GM08714 (cell line): ENCODE data around the gene ZNF480.
"Not testable (repeated sequence)": the region's sequence is repeated elsewhere in the genome, so short reads cannot be mapped to it uniquely, and the experiment has no call there.

Experiments used
- H3K4me3 ChIP-seq: fragments of 200-500 bp; sonication (Bioruptor generic); 2 replicates; pipeline ENCODE4 v1.5.1; 2014; ENCODE audit warnings: mild to moderate bottlenecking, low read length, inconsistent platforms
- ZNF274 ChIP-seq: IDR thresholded peaks from 2 replicates; pipeline ENCODE4 v1.6.1; 2012; ENCODE audit warnings: mild to moderate bottlenecking, low read depth, low read length

The ZNF480 gene

GRCh38 chr19:52297601-52298364 is 814 bp downstream of the ZNF480 start:
- no peak for TF ChIP-seq ZNF274
- H3K4me3 ChIP-seq, result peak overlapping the region; percentile 75

GRCh38 chr19:52307275-52307674 is 10.3 kb downstream of the ZNF480 start:
- H3K4me3 ChIP-seq, result no peak overlapping the region
- no peak for TF ChIP-seq ZNF274

GRCh38 chr19:52322429-52322828 is 25.5 kb downstream of the ZNF480 start:
- no peak overlapping the region for H3K4me3 ChIP-seq
- peak; percentile 42; the same call in 1 of the 2 replicates for TF ChIP-seq ZNF274

- no peak for TF ChIP-seq ZNF274
- no peak overlapping the region for H3K4me3 ChIP-seq
Observed at GRCh38 chr19:52331757-52332156, 34.8 kb downstream of the ZNF480 start.

- peak overlapping the region; percentile 70; the same call in 1 of the 2 replicates for H3K4me3 ChIP-seq
- TF ChIP-seq ZNF274, result no peak
Observed at GRCh38 chr19:52335768-52336116, 38.8 kb downstream of the ZNF480 start.

- peak within 1 kb of the TSS; percentile 70; the same call in 1 of the 2 replicates for H3K4me3 ChIP-seq
- no peak for TF ChIP-seq ZNF274
Observed at GRCh38 chr19:52336117-52336790, 39.3 kb downstream of the ZNF480 start, which contains the start of gene ZNF610. TSS of gene ZNF610 (plus strand) at chr19:52336243. CDS start at chr19:52349173, 12,930 bp downstream.

- H3K4me3 ChIP-seq, result peak overlapping the region; percentile 70; the same call in 1 of the 2 replicates
- TF ChIP-seq ZNF274, result no peak
Observed at GRCh38 chr19:52336791-52337381, 39.9 kb downstream of the ZNF480 start.

GRCh38 chr19:52339022-52339421 is 42.1 kb downstream of the ZNF480 start:
- H3K4me3 ChIP-seq, result not testable (repeated sequence)

GRCh38 chr19:52343548-52343947 is 46.6 kb downstream of the ZNF480 start:
- H3K4me3 ChIP-seq, result no peak overlapping the region
- no peak for TF ChIP-seq ZNF274

- TF ChIP-seq ZNF274, result no peak
- no peak overlapping the region for H3K4me3 ChIP-seq
Observed at GRCh38 chr19:52345162-52345561, 48.2 kb downstream of the ZNF480 start.

- no peak overlapping the region for H3K4me3 ChIP-seq
- TF ChIP-seq ZNF274, result no peak
Observed at GRCh38 chr19:52351512-52351911, 54.5 kb downstream of the ZNF480 start.

- no peak overlapping the region for H3K4me3 ChIP-seq
- TF ChIP-seq ZNF274, result peak; percentile 88
Observed at GRCh38 chr19:52366414-52366824, 69.5 kb downstream of the ZNF480 start.

GRCh38 chr19:52369559-52370340 is 72.8 kb downstream of the ZNF480 start, which contains the start of gene ZNF880:
TSS of gene ZNF880 (plus strand) at chr19:52369923. CDS start at chr19:52369966, 43 bp downstream.
- TF ChIP-seq ZNF274, result no peak
- peak within 1 kb of the TSS; percentile 84 for H3K4me3 ChIP-seq

- peak overlapping the region; percentile 84 for H3K4me3 ChIP-seq
- no peak for TF ChIP-seq ZNF274
Observed at GRCh38 chr19:52370341-52370710, 73.4 kb downstream of the ZNF480 start.
